Spleen (tissue), 7 donors: ENCODE results near the gene REG4.

Experiments
- POLR2A ChIP-seq, 3 donors: fragments of 450-650 bp; IDR thresholded peaks; one replicate each; pipeline ENCODE4 v1.5.1; 2017; ENCODE audit warnings: antibody characterized with exemption in 3 of 3, mild to moderate bottlenecking in 1 of 3
- TF ChIP-seq, protein P1 (sequence below), 11 experiments: fragments of 200-600 bp in 7 of 11; fragments of 450-650 bp in 4 of 11; sonication (generic) in 4 of 11; IDR thresholded peaks in 8 of 11; conservative IDR thresholded peaks in 3 of 11; 1 replicate in 7 of 11; 2 replicates in 4 of 11; pipeline versions ENCODE4 v1.4.0 to v1.8.0; 2016 to 2021; ENCODE audit warnings: antibody characterized with exemption in 11 of 11, inconsistent platforms in 4 of 11, mild to moderate bottlenecking in 1 of 11
- donor health status: DM: no; HTN: no; CAD: no; lungs with moderate emphysema.
- donor health status: DM: no; HTN: no; CAD: no.
- donor health status: DM: no; HTN: no; CAD: no.

DNA sequence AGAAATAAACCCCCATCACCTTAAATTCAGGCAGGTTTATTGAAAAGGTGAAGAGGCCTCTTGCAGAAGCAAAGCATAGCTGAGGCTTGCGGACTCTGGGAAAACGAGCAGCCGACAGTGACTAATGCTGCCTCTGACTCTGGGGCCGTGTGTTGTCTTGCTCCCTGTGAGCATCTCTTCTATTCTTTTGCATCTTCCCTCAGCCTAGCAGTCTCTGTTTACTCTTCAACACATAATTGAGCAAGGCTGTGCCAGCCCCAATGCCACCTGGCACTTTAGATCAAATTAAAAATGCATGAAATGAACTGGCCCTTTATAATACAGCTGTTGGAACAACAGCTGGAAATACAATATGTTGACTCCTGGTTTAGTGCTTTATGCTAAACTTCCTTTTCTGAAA is 18.4 kb upstream of the REG4 start:
- no peak for TF ChIP-seq POLR2A (IDR thresholded peaks at IDR 0.05)
- TF ChIP-seq, protein P1, sequence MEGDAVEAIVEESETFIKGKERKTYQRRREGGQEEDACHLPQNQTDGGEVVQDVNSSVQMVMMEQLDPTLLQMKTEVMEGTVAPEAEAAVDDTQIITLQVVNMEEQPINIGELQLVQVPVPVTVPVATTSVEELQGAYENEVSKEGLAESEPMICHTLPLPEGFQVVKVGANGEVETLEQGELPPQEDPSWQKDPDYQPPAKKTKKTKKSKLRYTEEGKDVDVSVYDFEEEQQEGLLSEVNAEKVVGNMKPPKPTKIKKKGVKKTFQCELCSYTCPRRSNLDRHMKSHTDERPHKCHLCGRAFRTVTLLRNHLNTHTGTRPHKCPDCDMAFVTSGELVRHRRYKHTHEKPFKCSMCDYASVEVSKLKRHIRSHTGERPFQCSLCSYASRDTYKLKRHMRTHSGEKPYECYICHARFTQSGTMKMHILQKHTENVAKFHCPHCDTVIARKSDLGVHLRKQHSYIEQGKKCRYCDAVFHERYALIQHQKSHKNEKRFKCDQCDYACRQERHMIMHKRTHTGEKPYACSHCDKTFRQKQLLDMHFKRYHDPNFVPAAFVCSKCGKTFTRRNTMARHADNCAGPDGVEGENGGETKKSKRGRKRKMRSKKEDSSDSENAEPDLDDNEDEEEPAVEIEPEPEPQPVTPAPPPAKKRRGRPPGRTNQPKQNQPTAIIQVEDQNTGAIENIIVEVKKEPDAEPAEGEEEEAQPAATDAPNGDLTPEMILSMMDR (IDR thresholded peaks at IDR 0.05 in 8 of 11, conservative IDR thresholded peaks at IDR 0.05 in 3 of 11) = no peak
